NCI-H1694 treated with DMSO at 0.1 percent for 48 hours (cell line): ENCODE results near the gene ATP2B1.

Source experiments
- DNase-seq: peaks from one replicate; lab custom pipeline; 2025; lab: John Stamatoyannopoulos, UW

Gene ATP2B1

GRCh38 chr12:89589753-89590152, 118.9 kb downstream of the ATP2B1 start:
- DNase-seq = no peak

GRCh38 chr12:89578499-89578898, 130.1 kb downstream of the ATP2B1 start:
- DNase-seq = no peak

- DNase-seq = no peak
Measured at GRCh38 chr12:89576572-89577220, 131.9 kb downstream of the ATP2B1 start.

GRCh38 chr12:89575374-89575773, 133.3 kb downstream of the ATP2B1 start:
- DNase-seq = no peak

GRCh38 chr12:89574736-89575208, 133.9 kb downstream of the ATP2B1 start:
- no peak for DNase-seq

- no peak for DNase-seq
Measured at GRCh38 chr12:89573051-89573810, 135.4 kb downstream of the ATP2B1 start.

GRCh38 chr12:89571491-89572195, 137.0 kb downstream of the ATP2B1 start:
- no peak for DNase-seq

- no peak for DNase-seq
Measured at GRCh38 chr12:89568484-89568883, 140.2 kb downstream of the ATP2B1 start.

GRCh38 chr12:89567691-89568239, 140.9 kb downstream of the ATP2B1 start:
- DNase-seq = no peak

GRCh38 chr12:89566615-89567014, 142.0 kb downstream of the ATP2B1 start:
- no peak for DNase-seq

- DNase-seq = no peak
Measured at GRCh38 chr12:89565002-89565401, 143.6 kb downstream of the ATP2B1 start.

- no peak for DNase-seq
Measured at GRCh38 chr12:89559753-89560152, 148.9 kb downstream of the ATP2B1 start.

GRCh38 chr12:89556976-89557375, 151.7 kb downstream of the ATP2B1 start:
- no peak for DNase-seq

- DNase-seq = no peak
Measured at GRCh38 chr12:89552376-89552775, 156.3 kb downstream of the ATP2B1 start.

GRCh38 chr12:89551747-89552146, 156.9 kb downstream of the ATP2B1 start:
- no peak for DNase-seq

- no peak for DNase-seq
Measured at GRCh38 chr12:89547101-89547500, 161.5 kb downstream of the ATP2B1 start.

GRCh38 chr12:89546151-89546550, 162.5 kb downstream of the ATP2B1 start:
- DNase-seq = no peak

GRCh38 chr12:89544681-89545184, 163.9 kb downstream of the ATP2B1 start:
- DNase-seq = peak; percentile 41

GRCh38 chr12:89544022-89544421, 164.6 kb downstream of the ATP2B1 start:
- no peak for DNase-seq

- DNase-seq = peak; percentile 55
Measured at GRCh38 chr12:89542912-89543592, 165.6 kb downstream of the ATP2B1 start.

GRCh38 chr12:89542236-89542635, 166.4 kb downstream of the ATP2B1 start:
- no peak for DNase-seq

GRCh38 chr12:89540586-89540985, 168.1 kb downstream of the ATP2B1 start:
- no peak for DNase-seq
